ENCODE results near the gene CASP2. TPM values are rescaled to one million over a fixed set of nuclear protein-coding genes. Genes with fewer than 3 reads are reported as not detected.

The CASP2 gene
- total and polyA plus RNA-seq, 4 donors, result 3.4 to 11.3 (median 4.1) TPM

DNA sequence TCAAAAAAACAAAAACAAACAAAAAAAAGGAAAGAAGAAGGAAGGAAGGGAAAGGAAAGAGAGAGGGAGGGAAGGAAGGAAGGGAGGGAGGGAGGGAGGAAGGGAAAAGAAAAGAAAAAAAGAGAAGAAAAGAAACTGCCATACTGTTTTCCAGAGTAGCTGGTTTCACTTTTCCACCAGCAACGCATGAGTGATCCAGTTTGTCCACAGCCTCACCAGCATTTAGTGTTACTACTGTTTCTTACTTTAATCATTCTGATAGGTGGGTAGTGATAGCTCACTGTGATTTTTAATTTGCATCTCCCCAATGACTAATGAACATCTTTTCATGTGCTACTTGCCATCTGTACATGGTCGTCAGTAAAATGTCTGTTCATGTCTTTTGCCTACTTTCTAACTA, 15.3 kb upstream of the CASP2 start (continued):
- TF ChIP-seq, protein P1, sequence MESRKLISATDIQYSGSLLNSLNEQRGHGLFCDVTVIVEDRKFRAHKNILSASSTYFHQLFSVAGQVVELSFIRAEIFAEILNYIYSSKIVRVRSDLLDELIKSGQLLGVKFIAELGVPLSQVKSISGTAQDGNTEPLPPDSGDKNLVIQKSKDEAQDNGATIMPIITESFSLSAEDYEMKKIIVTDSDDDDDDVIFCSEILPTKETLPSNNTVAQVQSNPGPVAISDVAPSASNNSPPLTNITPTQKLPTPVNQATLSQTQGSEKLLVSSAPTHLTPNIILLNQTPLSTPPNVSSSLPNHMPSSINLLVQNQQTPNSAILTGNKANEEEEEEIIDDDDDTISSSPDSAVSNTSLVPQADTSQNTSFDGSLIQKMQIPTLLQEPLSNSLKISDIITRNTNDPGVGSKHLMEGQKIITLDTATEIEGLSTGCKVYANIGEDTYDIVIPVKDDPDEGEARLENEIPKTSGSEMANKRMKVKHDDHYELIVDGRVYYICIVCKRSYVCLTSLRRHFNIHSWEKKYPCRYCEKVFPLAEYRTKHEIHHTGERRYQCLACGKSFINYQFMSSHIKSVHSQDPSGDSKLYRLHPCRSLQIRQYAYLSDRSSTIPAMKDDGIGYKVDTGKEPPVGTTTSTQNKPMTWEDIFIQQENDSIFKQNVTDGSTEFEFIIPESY (IDR thresholded peaks at IDR 0.05), result no peak
- no peak for TF ChIP-seq JUND (IDR thresholded peaks at IDR 0.05)
- no peak for TF ChIP-seq RXRA (IDR thresholded peaks at IDR 0.05)
- TF ChIP-seq HNF4A (conservative IDR thresholded peaks at IDR 0.05), result no peak
- no peak for TF ChIP-seq EGR1 (IDR thresholded peaks at IDR 0.05; ENCODE audit: low read depth in 2 of 2)
- no peak for TF ChIP-seq HNF4G (IDR thresholded peaks at IDR 0.05)
- TF ChIP-seq SP1 (IDR thresholded peaks at IDR 0.05), result no peak
- no peak for TF ChIP-seq YY1 (IDR thresholded peaks at IDR 0.05)

DNA sequence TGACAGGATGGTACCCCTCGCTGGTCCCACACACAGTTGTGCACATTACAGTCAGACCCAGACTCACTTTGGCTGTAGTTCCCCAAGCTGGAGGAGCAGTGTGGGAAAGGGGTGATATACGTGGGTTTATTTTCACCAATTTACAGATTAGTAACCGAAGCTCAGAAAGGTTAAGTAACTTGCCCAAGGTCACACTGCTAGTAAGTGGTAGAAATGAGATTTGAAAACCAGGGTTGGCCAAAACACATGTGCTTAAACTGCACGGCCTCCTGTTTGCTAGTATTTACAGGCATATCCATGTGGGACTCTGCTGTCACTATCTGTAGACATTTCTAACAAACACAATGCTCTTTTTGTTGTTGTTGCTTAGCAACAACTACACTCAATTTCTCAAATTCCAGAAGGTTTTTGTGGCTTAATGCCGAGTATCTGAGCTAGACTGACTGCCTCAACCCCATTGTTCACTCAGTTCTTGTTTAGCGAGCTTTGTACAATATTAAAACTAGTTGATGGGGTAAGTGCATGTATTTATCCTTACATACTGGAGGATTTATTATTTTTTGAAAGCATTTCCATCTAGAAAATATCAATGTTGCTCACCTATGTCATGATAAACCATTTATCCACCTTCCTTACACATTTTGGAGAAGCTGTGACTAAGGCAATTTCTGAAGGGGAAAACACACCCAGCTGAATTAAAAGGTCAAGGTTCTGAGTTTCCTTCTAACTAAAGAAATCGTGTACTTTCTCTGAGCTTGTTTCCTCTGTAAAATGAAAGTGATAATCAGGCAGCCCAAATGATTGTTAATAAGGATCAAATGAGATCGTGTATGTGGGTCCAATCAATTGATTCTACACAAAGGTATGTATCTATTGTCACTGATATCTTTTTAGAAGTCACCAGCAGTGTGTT, 8.7 kb upstream of the CASP2 start:
- Histone ChIP-seq H3K27me3 (ENCODE audit: control insufficient read depth in 4 of 4, insufficient read depth in 4 of 4, low read length in 3 of 4) (no peaks in the 10 kb centered on the region), H3K4me3 (ENCODE audit: low read depth in 1 of 3, low read length in 3 of 3) (no peak overlapping the region), H3K9me3 (ENCODE audit: control insufficient read depth in 4 of 4, low read length in 3 of 4) (no peaks in the 10 kb centered on the region), H3K36me3 (ENCODE audit: control insufficient read depth in 4 of 4, insufficient read depth in 3 of 4, low read depth in 1 of 4, low read length in 3 of 4) (no peaks in the 10 kb centered on the region), H3K9ac (ENCODE audit: low read depth in 1 of 2, low read length in 2 of 2) (peak overlapping the region in 1 of 2 donors; percentile 57), H3K4me1 (ENCODE audit: control insufficient read depth in 4 of 4, insufficient read depth in 4 of 4, low read length in 3 of 4) (peaks cover 0 to 9% (median 3%) of the 10 kb centered on the region in 4 donors), H3K27ac (ENCODE audit: low read depth in 1 of 2, low read length in 2 of 2) (no peak overlapping the region)
- TF ChIP-seq TAF1 (conservative IDR thresholded peaks at IDR 0.05) (no peak), NR2F2 (IDR thresholded peaks at IDR 0.05) (peak; percentile 20), CTCF (IDR thresholded peaks at IDR 0.05; ENCODE audit: low read depth, low read length, missing input control) (no peak)
- no peak for DNase-seq (ENCODE audit: low spot score)
- 56% methylated on average over 8 of the region's 8 CpGs for whole genome bisulfite sequencing

- peak overlapping the region in 1 of 2 donors; percentile 57 for H3K9ac ChIP-seq (ENCODE audit: low read depth in 1 of 2, low read length in 2 of 2)
- TF ChIP-seq, protein P1 (IDR thresholded peaks at IDR 0.05), result no peak
- TF ChIP-seq, protein P2, sequence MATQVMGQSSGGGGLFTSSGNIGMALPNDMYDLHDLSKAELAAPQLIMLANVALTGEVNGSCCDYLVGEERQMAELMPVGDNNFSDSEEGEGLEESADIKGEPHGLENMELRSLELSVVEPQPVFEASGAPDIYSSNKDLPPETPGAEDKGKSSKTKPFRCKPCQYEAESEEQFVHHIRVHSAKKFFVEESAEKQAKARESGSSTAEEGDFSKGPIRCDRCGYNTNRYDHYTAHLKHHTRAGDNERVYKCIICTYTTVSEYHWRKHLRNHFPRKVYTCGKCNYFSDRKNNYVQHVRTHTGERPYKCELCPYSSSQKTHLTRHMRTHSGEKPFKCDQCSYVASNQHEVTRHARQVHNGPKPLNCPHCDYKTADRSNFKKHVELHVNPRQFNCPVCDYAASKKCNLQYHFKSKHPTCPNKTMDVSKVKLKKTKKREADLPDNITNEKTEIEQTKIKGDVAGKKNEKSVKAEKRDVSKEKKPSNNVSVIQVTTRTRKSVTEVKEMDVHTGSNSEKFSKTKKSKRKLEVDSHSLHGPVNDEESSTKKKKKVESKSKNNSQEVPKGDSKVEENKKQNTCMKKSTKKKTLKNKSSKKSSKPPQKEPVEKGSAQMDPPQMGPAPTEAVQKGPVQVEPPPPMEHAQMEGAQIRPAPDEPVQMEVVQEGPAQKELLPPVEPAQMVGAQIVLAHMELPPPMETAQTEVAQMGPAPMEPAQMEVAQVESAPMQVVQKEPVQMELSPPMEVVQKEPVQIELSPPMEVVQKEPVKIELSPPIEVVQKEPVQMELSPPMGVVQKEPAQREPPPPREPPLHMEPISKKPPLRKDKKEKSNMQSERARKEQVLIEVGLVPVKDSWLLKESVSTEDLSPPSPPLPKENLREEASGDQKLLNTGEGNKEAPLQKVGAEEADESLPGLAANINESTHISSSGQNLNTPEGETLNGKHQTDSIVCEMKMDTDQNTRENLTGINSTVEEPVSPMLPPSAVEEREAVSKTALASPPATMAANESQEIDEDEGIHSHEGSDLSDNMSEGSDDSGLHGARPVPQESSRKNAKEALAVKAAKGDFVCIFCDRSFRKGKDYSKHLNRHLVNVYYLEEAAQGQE (IDR thresholded peaks at IDR 0.05), result no peak
- TF ChIP-seq JUND (IDR thresholded peaks at IDR 0.05) (no peak), HNF4A (conservative IDR thresholded peaks at IDR 0.05) (no peak), RAD21 (IDR thresholded peaks at IDR 0.05) (no peak), RXRA (IDR thresholded peaks at IDR 0.05) (no peak), FOXA2 (IDR thresholded peaks at IDR 0.05) (no peak), EGR1 (IDR thresholded peaks at IDR 0.05; ENCODE audit: low read depth in 2 of 2) (no peak), YY1 (IDR thresholded peaks at IDR 0.05) (no peak), HNF4G (IDR thresholded peaks at IDR 0.05) (no peak), TAF1 (conservative IDR thresholded peaks at IDR 0.05) (no peak), CTCF (IDR thresholded peaks at IDR 0.05; ENCODE audit: low read depth, low read length, missing input control) (no peak)
- TF ChIP-seq, protein P3, sequence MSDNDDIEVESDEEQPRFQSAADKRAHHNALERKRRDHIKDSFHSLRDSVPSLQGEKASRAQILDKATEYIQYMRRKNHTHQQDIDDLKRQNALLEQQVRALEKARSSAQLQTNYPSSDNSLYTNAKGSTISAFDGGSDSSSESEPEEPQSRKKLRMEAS (IDR thresholded peaks at IDR 0.05), result no peak
- TF ChIP-seq, protein P4, sequence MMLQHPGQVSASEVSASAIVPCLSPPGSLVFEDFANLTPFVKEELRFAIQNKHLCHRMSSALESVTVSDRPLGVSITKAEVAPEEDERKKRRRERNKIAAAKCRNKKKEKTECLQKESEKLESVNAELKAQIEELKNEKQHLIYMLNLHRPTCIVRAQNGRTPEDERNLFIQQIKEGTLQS (IDR thresholded peaks at IDR 0.05), result no peak
Observed at GRCh38 chr7:143280160-143280559, 8.0 kb upstream of the CASP2 start.

More at GRCh38 chr7:143280160-143280559, 8.0 kb upstream of the CASP2 start:
- Histone ChIP-seq H3K27ac (ENCODE audit: low read depth in 1 of 2, low read length in 2 of 2) (no peak overlapping the region), H3K4me3 (ENCODE audit: low read depth in 1 of 3, low read length in 3 of 3) (no peak overlapping the region), H3K9me3 (ENCODE audit: control insufficient read depth in 4 of 4, low read length in 3 of 4) (no peaks in the 10 kb centered on the region), H3K27me3 (ENCODE audit: control insufficient read depth in 4 of 4, insufficient read depth in 4 of 4, low read length in 3 of 4) (no peaks in the 10 kb centered on the region), H3K4me1 (ENCODE audit: control insufficient read depth in 4 of 4, insufficient read depth in 4 of 4, low read length in 3 of 4) (peaks cover 0 to 13% (median 6%) of the 10 kb centered on the region in 4 donors), H3K36me3 (ENCODE audit: control insufficient read depth in 4 of 4, insufficient read depth in 3 of 4, low read depth in 1 of 4, low read length in 3 of 4) (no peaks in the 10 kb centered on the region)
- 66% methylated on average over 1 of the region's 1 CpG for WGBS
- no peak for DNase-seq (ENCODE audit: low spot score)

All from liver (tissue), 9 donors.